GM18499 (cell line): ENCODE measurements around the gene RBL1.
"Not testable (repeated sequence)": the region's sequence is repeated elsewhere in the genome, so short reads cannot be mapped to it uniquely, and the experiment has no call there.

Source experiments
- ATAC-seq: cut with Tn5 transposase; IDR thresholded peaks from one replicate; pipeline ENCODE4 v1.9.1; 2021; ENCODE audit warnings: moderate number of reproducible peaks; ENCODE audit not compliant: insufficient read depth, unreplicated experiment

The RBL1 gene, protein sequence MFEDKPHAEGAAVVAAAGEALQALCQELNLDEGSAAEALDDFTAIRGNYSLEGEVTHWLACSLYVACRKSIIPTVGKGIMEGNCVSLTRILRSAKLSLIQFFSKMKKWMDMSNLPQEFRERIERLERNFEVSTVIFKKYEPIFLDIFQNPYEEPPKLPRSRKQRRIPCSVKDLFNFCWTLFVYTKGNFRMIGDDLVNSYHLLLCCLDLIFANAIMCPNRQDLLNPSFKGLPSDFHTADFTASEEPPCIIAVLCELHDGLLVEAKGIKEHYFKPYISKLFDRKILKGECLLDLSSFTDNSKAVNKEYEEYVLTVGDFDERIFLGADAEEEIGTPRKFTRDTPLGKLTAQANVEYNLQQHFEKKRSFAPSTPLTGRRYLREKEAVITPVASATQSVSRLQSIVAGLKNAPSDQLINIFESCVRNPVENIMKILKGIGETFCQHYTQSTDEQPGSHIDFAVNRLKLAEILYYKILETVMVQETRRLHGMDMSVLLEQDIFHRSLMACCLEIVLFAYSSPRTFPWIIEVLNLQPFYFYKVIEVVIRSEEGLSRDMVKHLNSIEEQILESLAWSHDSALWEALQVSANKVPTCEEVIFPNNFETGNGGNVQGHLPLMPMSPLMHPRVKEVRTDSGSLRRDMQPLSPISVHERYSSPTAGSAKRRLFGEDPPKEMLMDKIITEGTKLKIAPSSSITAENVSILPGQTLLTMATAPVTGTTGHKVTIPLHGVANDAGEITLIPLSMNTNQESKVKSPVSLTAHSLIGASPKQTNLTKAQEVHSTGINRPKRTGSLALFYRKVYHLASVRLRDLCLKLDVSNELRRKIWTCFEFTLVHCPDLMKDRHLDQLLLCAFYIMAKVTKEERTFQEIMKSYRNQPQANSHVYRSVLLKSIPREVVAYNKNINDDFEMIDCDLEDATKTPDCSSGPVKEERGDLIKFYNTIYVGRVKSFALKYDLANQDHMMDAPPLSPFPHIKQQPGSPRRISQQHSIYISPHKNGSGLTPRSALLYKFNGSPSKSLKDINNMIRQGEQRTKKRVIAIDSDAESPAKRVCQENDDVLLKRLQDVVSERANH

DNA sequence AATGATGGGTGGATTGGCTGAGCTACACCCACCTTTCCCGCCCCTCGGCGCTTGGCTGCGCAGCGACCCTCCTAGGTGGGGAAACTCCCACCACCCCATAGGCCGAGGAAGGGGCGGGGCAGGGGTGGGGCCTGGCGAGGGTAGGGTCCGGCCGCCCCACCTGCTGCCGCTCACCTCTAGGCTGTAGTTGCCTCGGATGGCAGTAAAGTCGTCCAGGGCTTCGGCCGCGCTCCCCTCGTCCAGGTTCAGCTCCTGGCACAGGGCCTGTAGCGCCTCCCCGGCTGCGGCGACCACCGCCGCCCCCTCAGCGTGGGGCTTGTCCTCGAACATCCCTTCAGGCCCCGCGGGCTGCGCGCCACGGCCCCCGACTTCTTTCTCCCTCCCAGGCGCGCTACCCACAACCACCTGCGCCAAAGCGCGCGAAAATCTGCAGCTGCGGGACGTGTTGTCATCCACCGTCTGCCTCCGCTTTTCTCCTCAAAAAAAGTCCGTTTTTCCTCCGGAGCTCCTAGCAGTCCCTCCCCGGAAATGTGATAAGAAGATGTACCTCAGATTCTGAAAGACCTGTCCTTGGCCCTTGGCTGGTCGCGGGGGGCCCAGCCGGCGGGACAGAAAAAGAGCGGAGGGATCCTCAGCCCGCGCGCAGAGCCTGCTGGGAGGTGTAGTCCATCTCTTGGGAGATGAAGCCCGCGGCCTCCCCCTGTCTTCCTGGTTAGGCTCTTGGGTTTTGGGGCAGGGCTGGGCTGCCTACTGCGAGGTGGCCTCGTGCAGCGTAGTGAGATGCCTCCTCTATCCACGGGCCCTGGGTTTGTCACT is at the start of gene RBL1:
Gene RBL1, minus strand, starts transcription at position 399 of the 816 bp plus-strand sequence. Its CDS starts 69 bp downstream, at position 330.
- no peak for ATAC-seq

DNA sequence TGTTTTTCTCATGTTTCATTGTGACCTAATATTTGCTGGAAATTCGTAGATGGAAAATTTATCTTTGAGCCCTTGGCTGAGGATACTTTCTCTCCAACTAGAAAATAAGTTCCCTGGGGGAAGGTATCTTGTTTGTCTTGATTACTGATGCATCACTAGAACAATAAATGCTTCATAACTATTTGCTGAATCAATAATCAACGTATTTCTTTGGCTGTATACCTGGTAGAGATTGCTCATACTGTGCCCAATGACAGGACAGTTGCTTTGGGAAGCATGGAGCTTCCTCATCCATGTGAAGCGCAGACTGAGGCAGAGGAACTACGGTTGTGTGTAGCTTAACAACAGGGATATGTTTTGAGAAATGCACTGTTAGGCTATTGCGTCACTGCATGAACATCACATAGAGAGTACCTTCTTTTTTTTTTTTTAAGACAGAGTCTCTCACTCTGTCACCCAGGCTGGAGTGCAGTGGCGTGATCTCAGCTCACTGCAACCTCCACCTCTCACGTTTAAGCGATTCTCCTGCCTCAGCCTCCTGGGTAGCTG is 49.1 kb upstream of the RBL1 start:
- no peak for ATAC-seq

DNA sequence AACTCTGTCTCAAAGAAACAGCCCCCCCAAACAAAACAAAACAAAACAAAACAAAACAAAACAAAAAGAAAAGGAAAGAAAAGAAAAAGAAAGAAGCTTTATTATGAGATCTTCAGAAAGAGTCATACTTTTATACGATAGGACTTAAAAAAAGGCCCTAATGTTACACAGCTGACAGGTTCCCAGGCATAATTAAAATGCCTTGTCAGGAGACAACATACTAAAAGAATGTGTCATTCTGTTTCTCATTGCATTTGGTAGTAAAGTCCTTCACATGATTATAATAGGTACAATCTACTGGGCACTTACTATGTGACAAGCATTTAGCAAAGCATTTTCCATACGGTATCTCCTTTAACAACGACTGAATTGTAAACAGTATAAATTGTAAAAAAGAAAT is 46.9 kb upstream of the RBL1 start:
- ATAC-seq: no peak

DNA sequence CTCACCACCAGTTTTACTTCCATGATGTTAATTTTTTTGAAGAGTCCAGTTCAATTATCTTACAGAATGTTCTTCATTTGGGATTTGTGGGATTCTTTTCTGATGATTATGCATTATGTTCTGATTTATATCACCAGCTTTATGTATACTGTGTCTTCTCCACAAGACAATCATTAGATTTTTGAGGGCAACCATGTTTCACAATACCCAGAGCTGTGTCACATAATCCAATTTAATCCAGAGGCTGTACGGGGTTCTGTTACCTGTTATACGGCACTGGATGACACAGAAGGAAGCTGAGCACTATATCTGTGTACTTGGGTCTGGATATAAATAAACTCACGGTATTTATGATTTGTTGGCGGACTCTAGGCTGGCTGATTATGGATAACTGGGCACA is 41.8 kb upstream of the RBL1 start:
- no peak for ATAC-seq

DNA sequence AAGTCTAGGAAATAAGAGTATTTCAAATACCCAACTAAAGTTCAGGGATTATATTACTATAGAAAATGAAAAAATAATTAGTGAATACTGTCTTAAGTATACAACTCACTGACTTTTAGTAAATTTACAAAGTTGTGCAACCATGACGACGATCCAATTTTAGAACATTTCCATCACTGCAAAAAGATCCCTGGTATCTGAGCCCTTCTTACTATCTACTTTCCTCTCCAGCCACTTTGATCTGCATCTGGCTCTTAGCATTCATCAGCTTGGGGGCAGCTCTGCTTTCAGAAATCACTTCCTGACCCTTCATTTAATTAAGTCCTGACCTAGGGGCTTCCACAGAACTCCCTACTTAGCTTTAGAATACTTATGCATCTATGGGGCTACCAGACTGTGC is 38.2 kb upstream of the RBL1 start:
- no peak for ATAC-seq

DNA sequence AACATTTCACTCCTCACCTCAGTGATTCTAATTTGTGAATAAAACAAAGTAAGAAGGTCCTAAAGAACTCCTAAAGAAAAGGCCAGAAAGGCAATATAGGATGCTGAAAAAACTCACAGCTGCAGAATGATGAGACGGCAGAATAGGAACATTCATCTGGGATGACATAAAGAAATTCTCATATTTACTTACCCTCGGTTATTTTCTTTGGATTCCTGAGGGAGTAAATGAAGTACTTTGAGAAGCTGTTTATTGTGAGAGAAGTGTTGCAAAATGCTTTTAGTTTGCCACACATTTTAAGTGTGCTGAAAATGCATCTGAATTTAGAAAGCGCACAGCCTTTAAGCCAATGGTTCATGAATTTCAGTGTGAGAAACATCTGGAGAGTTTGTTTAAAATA is 35.7 kb upstream of the RBL1 start:
- no peak for ATAC-seq

DNA sequence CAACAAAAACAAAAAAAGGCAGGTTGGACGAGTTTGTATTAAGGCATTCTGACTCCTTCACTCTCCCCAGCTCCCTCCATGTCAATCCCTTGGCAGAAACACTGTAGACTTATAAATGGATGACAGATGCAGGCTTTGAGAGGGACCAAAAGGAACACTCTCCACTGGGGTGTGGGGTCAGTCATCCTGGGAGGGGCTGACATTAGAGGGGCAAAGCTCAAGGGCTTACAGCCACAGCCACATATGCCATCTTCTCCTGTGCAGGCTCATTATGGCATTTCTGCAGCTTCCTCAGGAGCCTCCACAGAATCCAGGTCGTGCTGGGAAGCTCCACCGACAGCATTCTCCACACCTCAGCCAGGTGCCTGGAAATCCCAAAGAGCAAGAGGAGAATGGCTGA is 33.0 kb upstream of the RBL1 start:
- ATAC-seq: no peak

DNA sequence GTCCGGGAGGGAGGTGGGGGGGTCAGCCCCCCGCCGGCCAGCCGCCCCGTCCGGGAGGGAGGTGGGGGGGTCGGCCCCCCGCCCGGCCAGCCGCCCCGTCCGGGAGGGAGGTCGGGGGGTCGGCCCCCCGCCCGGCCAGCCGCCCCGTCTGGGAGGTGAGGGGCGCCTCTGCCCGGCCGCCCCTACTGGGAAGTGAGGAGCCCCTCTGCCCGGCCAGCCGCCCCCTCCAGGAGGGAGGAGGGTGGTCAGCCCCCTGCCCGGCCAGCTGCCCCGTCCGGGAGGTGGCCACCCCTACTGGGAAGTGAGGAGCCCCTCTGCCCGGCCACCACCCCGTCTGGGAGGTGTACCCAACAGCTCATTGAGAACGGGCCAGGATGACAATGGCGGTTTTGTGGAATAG is 30.5 kb upstream of the RBL1 start:
- not testable (repeated sequence) for ATAC-seq

DNA sequence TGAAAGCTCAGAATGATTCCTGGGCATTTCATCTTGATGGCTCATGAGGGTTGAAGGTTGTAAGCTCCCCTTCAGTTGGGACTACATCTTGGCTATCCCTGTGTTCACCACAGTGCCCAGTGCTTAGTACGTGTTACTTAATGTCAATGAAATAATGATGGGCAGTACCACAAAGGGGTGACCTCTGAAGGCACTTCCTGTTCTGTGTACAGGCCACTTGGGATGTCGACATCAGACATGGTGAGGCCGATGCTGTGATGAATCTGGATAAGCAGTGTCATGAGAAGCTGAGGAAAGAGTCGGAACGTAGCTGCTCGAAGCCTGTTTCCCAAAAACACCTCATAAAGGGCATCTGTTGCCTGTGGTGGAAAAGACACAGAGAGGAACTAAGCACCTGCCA is 27.6 kb upstream of the RBL1 start:
- no peak for ATAC-seq

DNA sequence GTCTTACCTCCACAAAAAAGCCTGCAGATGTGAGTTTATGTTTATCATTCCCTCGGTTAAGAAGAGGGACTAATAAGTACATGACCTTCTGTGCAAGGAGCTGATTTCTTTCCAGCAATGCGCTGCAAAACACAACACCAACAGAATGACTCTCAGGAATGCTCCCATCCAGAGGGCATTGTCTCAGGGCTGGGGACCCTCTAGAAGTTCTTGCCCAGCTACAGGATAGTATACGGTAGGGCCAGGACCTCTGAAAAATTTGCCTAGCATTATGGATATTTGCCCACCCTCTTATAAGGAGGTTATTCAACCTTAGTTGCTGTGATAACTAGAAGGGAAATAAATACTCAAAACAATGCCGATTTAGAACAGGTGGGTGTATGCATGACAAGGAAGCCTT is 24.7 kb upstream of the RBL1 start:
- ATAC-seq: no peak

DNA sequence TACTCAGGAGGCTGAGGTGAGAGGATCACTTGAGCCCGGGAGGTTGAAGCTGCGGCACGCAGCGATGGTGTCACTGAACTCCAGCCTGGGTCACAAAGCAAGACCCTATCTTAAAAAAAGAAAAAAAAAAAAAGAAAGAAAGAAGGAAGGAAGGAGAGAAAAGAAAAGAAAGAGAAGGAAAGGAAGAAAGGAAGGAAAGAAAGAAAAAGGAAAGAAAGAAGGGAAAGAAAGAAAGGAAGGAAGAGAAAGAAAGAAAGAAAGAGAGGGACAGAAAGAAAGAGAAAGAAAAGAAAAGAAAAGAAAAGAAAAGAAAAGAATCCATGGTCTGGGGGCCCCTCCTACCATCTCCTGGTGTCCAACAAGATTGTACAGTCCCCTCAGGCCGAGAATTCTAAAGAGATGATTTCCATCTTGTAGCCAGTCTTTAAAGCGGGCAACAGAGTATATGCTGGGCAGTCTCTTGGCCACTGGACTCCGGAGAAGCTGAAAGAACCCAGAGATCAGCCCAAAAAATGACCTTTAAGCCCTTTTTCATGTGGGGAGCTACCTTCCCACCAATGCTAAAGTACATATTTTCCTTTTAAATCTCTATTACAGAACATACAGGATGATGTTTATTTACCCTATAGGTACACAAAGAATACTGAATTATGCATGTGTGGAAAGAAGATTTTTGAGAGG is 23.7 kb upstream of the RBL1 start:
- ATAC-seq: no peak

DNA sequence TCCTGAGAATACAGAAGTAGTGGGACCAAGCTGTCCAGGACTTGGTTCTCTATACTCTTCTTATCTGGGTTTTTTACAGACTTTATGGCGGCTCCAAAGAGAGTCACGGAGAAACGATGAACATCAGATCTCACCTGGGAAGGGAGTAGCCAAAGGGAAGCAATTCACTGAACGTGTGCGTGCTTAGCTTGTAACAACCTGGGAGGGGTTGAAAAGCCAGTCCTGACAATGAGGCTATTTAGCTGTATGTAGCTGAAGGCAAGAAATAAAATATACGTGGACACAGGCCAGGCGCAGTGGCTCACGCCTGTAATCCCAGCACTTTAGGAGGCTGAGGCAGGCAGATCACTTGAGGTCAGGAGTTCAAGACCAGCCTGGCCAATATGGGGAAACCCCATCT is 18.2 kb upstream of the RBL1 start:
- no peak for ATAC-seq

DNA sequence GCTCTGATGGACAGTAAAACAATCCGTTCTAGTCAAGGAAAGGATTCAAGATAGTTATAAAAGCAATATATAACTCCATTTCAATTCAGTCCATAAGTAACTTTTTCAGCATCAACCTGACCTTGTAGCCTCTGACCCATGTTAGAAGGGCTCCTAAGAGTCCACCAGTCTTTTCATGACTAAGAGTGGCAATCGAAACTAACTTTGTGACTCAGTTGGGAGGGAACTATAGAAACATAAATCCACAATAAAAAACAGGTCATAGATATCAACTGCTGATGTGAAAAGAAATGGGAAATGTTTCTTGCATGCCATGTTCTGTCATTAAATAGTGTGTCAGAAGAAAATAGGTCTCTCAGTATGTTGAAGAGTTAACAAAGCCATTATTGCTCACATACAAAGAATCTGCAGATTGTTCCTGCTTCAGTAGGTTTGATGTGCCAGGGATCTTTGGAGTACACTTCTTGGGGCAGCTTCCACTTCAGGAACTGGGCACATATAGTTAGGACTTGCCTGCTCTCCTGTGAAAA is 16.2 kb upstream of the RBL1 start:
- ATAC-seq: no peak

DNA sequence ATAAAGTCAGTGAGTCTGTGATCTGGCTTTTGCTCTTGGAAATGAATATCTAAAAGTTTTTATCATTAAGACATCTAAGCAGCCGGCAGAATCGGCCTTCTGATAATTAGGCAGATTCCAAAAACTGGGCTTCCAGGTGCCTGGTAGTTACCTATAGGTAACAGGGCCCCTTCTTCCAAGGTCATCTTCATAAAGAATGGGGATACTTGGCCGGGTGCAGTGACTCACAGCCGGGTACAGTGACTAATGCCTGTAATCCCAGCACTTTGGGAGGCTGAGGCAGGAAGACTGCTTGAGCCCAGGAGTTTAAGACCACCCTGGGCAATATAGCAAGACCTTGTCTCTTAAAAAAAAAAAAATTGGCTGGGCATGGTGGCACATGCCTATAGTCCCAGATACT is 12.9 kb upstream of the RBL1 start:
- ATAC-seq: no peak

DNA sequence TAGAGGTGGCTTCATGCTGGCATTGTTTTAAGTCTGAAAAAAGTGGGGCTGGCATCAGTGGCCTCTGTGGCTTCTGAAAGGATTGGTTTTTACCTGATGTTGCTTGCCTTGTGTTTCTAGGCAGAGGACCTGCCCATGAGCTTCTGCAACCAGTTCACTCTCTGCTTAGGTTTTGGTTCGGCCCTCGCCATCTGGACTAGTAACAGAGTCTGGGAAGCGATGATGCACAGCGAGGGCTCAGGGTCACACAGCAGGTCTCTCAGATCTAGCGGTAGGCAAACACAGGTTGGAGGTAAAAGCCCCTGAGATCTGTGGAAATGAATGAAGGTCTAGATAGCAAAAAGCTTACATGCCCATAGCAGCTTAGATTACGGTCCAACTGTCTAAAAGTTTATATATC is 6.8 kb upstream of the RBL1 start:
- no peak for ATAC-seq

DNA sequence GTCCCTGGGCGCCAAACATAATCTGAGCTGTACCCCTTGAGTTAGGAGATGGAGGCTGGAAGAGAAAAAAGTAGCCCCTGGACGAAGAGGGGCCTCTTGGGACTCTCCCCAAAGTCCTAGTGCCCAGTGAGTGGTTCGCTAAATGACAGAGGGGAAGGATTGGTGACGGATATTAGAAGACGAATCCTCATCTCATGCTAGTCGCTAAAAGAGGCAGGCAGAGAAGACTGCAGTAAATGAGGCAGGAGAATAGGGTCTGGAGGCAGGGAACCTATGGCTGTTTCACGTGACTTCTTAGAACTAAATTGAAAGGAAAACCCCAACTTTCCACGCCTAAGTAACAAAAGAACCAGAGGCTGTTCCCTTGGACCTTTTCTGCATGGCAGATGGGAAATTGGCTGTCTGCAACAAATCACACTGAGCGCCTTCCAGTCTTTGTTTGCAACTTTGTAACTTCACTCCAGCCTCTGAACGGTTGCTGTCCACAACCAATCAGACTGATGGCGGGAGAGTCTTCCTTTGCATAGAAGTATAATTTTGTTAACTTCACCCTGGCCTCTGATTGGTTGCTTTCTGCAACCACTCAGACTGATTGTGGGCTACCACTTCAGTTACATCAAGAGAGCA is 731 bp upstream of the RBL1 start:
- ATAC-seq: no peak

DNA sequence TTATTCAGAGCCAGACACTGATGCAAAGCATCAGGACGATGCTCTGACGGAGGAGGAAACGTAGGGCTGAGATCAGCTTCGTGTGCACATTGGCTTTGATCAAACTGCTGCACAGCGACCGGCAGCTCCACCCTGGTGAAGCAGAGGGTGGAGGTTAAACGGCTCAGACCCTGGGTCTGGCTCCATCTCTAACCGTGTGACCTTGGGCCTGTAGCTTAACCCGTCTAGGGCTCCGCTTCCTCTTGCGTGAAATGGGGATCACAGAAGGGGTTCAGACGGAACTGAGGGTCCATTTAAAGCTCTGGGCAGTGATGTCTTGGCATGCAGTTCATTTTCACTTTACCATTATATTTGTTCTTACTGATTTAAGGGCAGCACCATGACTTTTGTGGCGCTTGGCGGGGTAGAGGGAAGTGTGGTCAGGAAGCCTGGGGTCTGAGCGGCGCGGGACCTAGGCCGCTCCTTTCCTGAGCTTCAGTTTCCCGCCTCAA is 644 bp downstream of the RBL1 start:
- ATAC-seq: no peak

DNA sequence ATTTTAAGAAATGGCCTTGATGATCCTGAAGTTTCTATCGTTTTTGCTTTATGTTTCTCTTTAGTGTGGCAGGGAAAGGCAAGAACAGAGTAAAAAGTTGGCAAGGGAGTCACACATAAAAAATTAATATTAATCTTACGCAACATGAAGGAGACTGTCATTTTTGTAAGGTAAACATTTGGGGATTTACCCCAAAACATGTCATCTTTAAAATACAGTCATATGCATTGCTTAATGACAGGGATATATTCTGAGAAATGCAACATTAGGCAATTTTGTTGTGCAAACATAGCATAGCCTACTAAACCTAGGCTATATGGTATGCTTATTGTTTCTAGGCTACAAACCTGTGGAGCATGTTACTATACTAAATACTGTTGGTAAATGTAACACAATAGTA is 5.4 kb downstream of the RBL1 start:
- ATAC-seq: no peak
